CD4-positive, alpha-beta T cell treated with Interleukin-1 beta for 1 hour (primary cell): ENCODE measurements around the gene RASSF1.
"Not testable (repeated sequence)": the region's sequence is repeated elsewhere in the genome, so short reads cannot be mapped to it uniquely, and the experiment has no call there.

Experiments
- DNase-seq, 2 donors: peaks; one replicate each; pipeline ENCODE4 v3.0.0-alpha.2; 2020 to 2022

Gene RASSF1

GRCh38 chr3:50322386-50323091 lies 18.1 kb downstream of the RASSF1 start, which contains the start of gene HYAL2:
TSS of gene HYAL2 (minus strand) at chr3:50322745. CDS start at chr3:50320489, 2,256 bp downstream.
- no peak for DNase-seq

- no peak for DNase-seq
Observed at GRCh38 chr3:50322115-50322385, 18.6 kb downstream of the RASSF1 start.

- peak; percentile 84 to 85 for DNase-seq
Observed at GRCh38 chr3:50321336-50322114, 19.1 kb downstream of the RASSF1 start.

- peak; percentile 65 to 66 for DNase-seq
Observed at GRCh38 chr3:50320853-50321335, 19.7 kb downstream of the RASSF1 start.

- DNase-seq: no peak
Observed at GRCh38 chr3:50319894-50320625, 20.6 kb downstream of the RASSF1 start.

GRCh38 chr3:50319181-50319893 lies 21.3 kb downstream of the RASSF1 start:
- DNase-seq: no peak

GRCh38 chr3:50318615-50319014 lies 22.0 kb downstream of the RASSF1 start:
- no peak for DNase-seq

GRCh38 chr3:50318163-50318562 lies 22.5 kb downstream of the RASSF1 start:
- DNase-seq: no peak

GRCh38 chr3:50317300-50317699 lies 23.3 kb downstream of the RASSF1 start:
- no peak for DNase-seq

- peak; percentile 60 to 75 for DNase-seq
Observed at GRCh38 chr3:50316657-50317242, 23.9 kb downstream of the RASSF1 start.

- DNase-seq: no peak
Observed at GRCh38 chr3:50314816-50315215, 25.8 kb downstream of the RASSF1 start.

- DNase-seq: no peak
Observed at GRCh38 chr3:50314342-50314741, 26.3 kb downstream of the RASSF1 start.

GRCh38 chr3:50312041-50312440 lies 28.6 kb downstream of the RASSF1 start:
- DNase-seq: not testable (repeated sequence)

GRCh38 chr3:50304601-50305000 lies 36.0 kb downstream of the RASSF1 start:
- no peak for DNase-seq

- DNase-seq: no peak
Observed at GRCh38 chr3:50303013-50303815, 37.4 kb downstream of the RASSF1 start, which contains the start of gene HYAL1. TSS of gene HYAL1 (minus strand) at chr3:50303574. CDS start at chr3:50302956, 618 bp downstream.

- DNase-seq: no peak
Observed at GRCh38 chr3:50302095-50303012, 38.3 kb downstream of the RASSF1 start.

- DNase-seq: no peak
Observed at GRCh38 chr3:50300681-50301254, 39.9 kb downstream of the RASSF1 start.

- DNase-seq: peak in 1 of 2 donors; percentile 66
Observed at GRCh38 chr3:50299929-50300680, 40.5 kb downstream of the RASSF1 start.

GRCh38 chr3:50299638-50299928 lies 41.1 kb downstream of the RASSF1 start:
- no peak for DNase-seq
